Peyer's patch (tissue), 4 donors: ENCODE data around the gene SYT9. TPM values are rescaled to one million over a fixed set of nuclear protein-coding genes. Genes with fewer than 3 reads are reported as not detected.
A peak's percentile ranks its signal among the peaks of the same experiment; 100 is the strongest.

Experiments
- DNase-seq, 3 donors: peaks; one replicate each; pipeline ENCODE4 v3.0.0-alpha.2; 2017 to 2019
- H3K27ac ChIP-seq, 4 donors: fragments of 200-600 bp; sonication (generic); one replicate each; pipeline ENCODE4 v1.5.1; 2016 to 2019
- H3K27me3 ChIP-seq, 2 donors: fragments of 200-600 bp; sonication (generic); one replicate each; pipeline ENCODE4 v1.5.1; 2019
- H3K36me3 ChIP-seq, 3 donors: fragments of 200-600 bp; sonication (generic); one replicate each; pipeline ENCODE4 v1.5.1; 2016 to 2019
- H3K4me1 ChIP-seq, 4 donors: fragments of 200-600 bp; sonication (generic); one replicate each; pipeline ENCODE4 v1.5.1; 2016 to 2019
- H3K4me3 ChIP-seq, 4 donors: fragments of 200-600 bp; sonication (generic); 1 replicate in 3 of 4; 2 replicates in 1 of 4; pipeline ENCODE4 v1.5.1; 2016 to 2019; ENCODE audit warnings: mild to moderate bottlenecking in 1 of 4
- H3K9me3 ChIP-seq, 4 donors: fragments of 200-600 bp; sonication (generic); one replicate each; pipeline ENCODE4 v1.5.1; 2016 to 2019; ENCODE audit warnings: mild to moderate bottlenecking in 1 of 4
- CTCF ChIP-seq, 6 experiments: fragments of 450-650 bp in 4 of 6; fragments of 200-600 bp in 2 of 6; sonication (generic) in 1 of 6; IDR thresholded peaks; one replicate each; pipeline ENCODE4 v1.5.1; 2017 to 2019; ENCODE audit warnings: antibody characterized with exemption in 6 of 6, mild to moderate bottlenecking in 3 of 6, moderate library complexity in 1 of 6
- POLR2A ChIP-seq, 2 donors: fragments of 450-650 bp; IDR thresholded peaks; one replicate each; pipeline ENCODE4 v1.5.1; 2017; ENCODE audit warnings: antibody characterized with exemption in 2 of 2, mild to moderate bottlenecking in 2 of 2, moderate library complexity in 2 of 2
- total RNA-seq, 4 donors: library from RNA; depleted of rRNA; stranded (reverse); fragments of >200 nt; gene quantifications; one replicate each; pipeline ENCODE4 v1.1.0, GENCODE V29; 2016

SYT9 gene
- total RNA-seq, 4 donors from 2014 or later, result not detected

DNA sequence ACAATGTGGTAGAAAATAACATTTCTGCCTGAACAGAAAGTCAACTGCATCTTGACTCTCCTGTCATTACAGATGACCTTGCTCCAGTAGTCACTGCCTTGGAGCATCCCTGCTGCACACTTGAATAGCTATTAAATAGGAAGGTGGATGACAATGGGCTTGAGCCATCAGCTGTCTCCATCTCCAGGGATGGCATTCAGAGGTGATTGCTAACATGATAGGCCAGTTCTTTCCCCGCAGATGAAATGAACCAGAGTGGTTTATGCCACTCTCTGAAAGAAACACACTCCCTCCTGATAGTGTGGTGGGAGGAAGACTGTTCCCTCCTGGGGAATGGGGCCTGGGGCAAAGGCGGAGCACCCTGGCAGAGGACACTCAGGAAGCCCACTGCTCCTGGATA, 176.5 kb downstream of the SYT9 start:
- H3K27me3 ChIP-seq, result no peaks in the 10 kb centered on the region
- TF ChIP-seq POLR2A (IDR thresholded peaks at IDR 0.05) (no peak), CTCF (IDR thresholded peaks at IDR 0.05) (no peak)
- H3K27ac ChIP-seq, result no peak overlapping the region
- no peaks in the 10 kb centered on the region for H3K36me3 ChIP-seq
- no peaks in the 10 kb centered on the region for H3K9me3 ChIP-seq
- DNase-seq, result no peak
- no peaks in the 10 kb centered on the region for H3K4me1 ChIP-seq
- no peak overlapping the region for H3K4me3 ChIP-seq

DNA sequence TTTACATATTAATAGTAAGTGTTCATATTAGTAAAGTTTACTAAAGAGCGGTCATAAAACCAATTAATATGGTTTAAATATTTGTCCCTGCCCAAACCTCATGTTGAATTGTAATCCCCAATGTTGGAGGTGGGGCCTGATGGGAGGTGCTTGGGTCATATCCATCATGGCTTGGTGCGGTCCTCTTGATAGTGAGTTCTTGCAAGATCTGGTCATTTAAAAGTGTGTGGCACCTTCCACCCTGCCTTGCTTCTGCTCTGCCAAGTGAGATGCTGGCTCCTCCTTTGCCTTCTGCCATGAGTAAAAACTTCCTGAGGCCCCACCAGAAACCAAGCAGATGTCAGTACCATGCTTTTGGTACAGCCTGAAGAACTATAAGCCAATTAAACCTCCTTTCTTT, 178.8 kb downstream of the SYT9 start:
- no peaks in the 10 kb centered on the region for H3K36me3 ChIP-seq
- no peaks in the 10 kb centered on the region for H3K27me3 ChIP-seq
- no peak overlapping the region for H3K27ac ChIP-seq
- H3K4me3 ChIP-seq, result no peak overlapping the region
- H3K4me1 ChIP-seq, result no peaks in the 10 kb centered on the region
- DNase-seq, result no peak
- TF ChIP-seq POLR2A (IDR thresholded peaks at IDR 0.05) (no peak), CTCF (IDR thresholded peaks at IDR 0.05) (no peak)
- no peaks in the 10 kb centered on the region for H3K9me3 ChIP-seq

GRCh38 chr11:7435176-7435575, 183.5 kb downstream of the SYT9 start:
- no peak overlapping the region for H3K27ac ChIP-seq
- H3K4me3 ChIP-seq, result no peak overlapping the region
- no peaks in the 10 kb centered on the region for H3K36me3 ChIP-seq
- H3K4me1 ChIP-seq, result no peaks in the 10 kb centered on the region
- no peaks in the 10 kb centered on the region for H3K9me3 ChIP-seq
- no peaks in the 10 kb centered on the region for H3K27me3 ChIP-seq
- DNase-seq, result no peak
- no peak for TF ChIP-seq POLR2A (IDR thresholded peaks at IDR 0.05)
- TF ChIP-seq CTCF (IDR thresholded peaks at IDR 0.05), result no peak

GRCh38 chr11:7436146-7436545, 184.4 kb downstream of the SYT9 start:
- Histone ChIP-seq H3K36me3 (no peaks in the 10 kb centered on the region), H3K27ac (no peak overlapping the region), H3K9me3 (no peaks in the 10 kb centered on the region), H3K4me1 (no peaks in the 10 kb centered on the region), H3K4me3 (no peak overlapping the region), H3K27me3 (no peaks in the 10 kb centered on the region)
- TF ChIP-seq POLR2A (IDR thresholded peaks at IDR 0.05), result no peak
- TF ChIP-seq CTCF (IDR thresholded peaks at IDR 0.05), result no peak
- no peak for DNase-seq

- H3K27me3 ChIP-seq, result no peaks in the 10 kb centered on the region
- peak in 2 of 3 donors; percentile 47 to 65 for DNase-seq
- TF ChIP-seq CTCF (IDR thresholded peaks at IDR 0.05) (no peak), POLR2A (IDR thresholded peaks at IDR 0.05) (no peak)
- H3K4me3 ChIP-seq, result no peak overlapping the region
- H3K36me3 ChIP-seq, result no peaks in the 10 kb centered on the region
- H3K9me3 ChIP-seq, result no peaks in the 10 kb centered on the region
- H3K27ac ChIP-seq, result no peak overlapping the region
- H3K4me1 ChIP-seq, result no peaks in the 10 kb centered on the region
Measured at GRCh38 chr11:7436657-7437056, 185.0 kb downstream of the SYT9 start.

GRCh38 chr11:7437696-7438095, 186.0 kb downstream of the SYT9 start:
- no peak for TF ChIP-seq CTCF (IDR thresholded peaks at IDR 0.05)
- TF ChIP-seq POLR2A (IDR thresholded peaks at IDR 0.05), result no peak
- Histone ChIP-seq H3K9me3 (no peaks in the 10 kb centered on the region), H3K27me3 (no peaks in the 10 kb centered on the region), H3K4me3 (no peak overlapping the region), H3K27ac (no peak overlapping the region), H3K36me3 (no peaks in the 10 kb centered on the region), H3K4me1 (no peaks in the 10 kb centered on the region)
- DNase-seq, result no peak
